Subcutaneous abdominal adipose tissue (tissue), 5 donors: ENCODE results near the gene ANKS1B.

ENCODE experiments used
- H3K27ac ChIP-seq: one replicate; pipeline ENCODE4 v1.7.0; 2013; ENCODE audit warnings: low read depth, mild to moderate bottlenecking, inconsistent platforms, low read length, moderate library complexity
- H3K27me3 ChIP-seq, 5 donors: one replicate each; pipeline ENCODE4 v1.7.0; 2013; ENCODE audit warnings: low read length in 5 of 5, inconsistent platforms in 1 of 5; ENCODE audit not compliant: control insufficient read depth in 5 of 5, insufficient read depth in 4 of 5
- H3K36me3 ChIP-seq, 5 donors: one replicate each; pipeline ENCODE4 v1.7.0; 2013; ENCODE audit warnings: low read length in 5 of 5; ENCODE audit not compliant: control insufficient read depth in 5 of 5, insufficient read depth in 5 of 5
- H3K4me1 ChIP-seq, 5 donors: one replicate each; pipeline ENCODE4 v1.7.0; 2013; ENCODE audit warnings: low read length in 5 of 5, mild to moderate bottlenecking in 3 of 5, moderate library complexity in 1 of 5; ENCODE audit not compliant: control insufficient read depth in 5 of 5, insufficient read depth in 5 of 5
- H3K4me3 ChIP-seq, 5 donors: one replicate each; pipeline ENCODE4 v1.7.0; 2013; ENCODE audit warnings: low read length in 5 of 5, low read depth in 1 of 5
- H3K9ac ChIP-seq, 5 donors: one replicate each; pipeline ENCODE4 v1.7.0; 2013; ENCODE audit warnings: low read length in 5 of 5, mild to moderate bottlenecking in 4 of 5, moderate library complexity in 3 of 5
- H3K9me3 ChIP-seq, 5 donors: one replicate each; pipeline ENCODE4 v1.7.0; 2013; ENCODE audit warnings: low read length in 5 of 5; ENCODE audit not compliant: control insufficient read depth in 5 of 5
- donor health status: healthy.
- donor health status: healthy.
- donor health status: healthy.
- donor health status: healthy.
- donor health status: healthy.

ANKS1B gene

DNA sequence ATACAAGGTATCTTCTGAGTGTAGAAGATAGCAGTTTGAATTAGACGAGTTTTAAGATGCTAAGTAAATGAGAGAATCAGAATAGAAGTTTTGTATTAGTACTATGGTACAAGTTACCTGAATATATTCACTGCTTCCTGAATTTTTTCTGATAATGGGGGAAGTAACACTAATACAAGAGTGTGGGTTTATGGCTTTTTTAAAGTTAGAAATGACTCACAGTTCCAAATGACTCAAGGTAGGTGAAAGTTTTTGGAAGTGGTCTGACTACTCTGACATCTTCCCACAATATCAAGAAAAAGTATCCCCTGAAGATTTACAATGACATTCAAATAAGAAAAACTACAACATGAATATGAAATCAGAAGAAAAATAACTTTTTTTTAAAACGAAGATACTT, 460.9 kb downstream of the ANKS1B start:
- Histone ChIP-seq H3K4me1 (no peaks in the 10 kb centered on the region), H3K27ac (no peak overlapping the region), H3K36me3 (no peaks in the 10 kb centered on the region), H3K9me3 (no peaks in the 10 kb centered on the region), H3K27me3 (no peaks in the 10 kb centered on the region), H3K9ac (no peak overlapping the region), H3K4me3 (no peak overlapping the region)

DNA sequence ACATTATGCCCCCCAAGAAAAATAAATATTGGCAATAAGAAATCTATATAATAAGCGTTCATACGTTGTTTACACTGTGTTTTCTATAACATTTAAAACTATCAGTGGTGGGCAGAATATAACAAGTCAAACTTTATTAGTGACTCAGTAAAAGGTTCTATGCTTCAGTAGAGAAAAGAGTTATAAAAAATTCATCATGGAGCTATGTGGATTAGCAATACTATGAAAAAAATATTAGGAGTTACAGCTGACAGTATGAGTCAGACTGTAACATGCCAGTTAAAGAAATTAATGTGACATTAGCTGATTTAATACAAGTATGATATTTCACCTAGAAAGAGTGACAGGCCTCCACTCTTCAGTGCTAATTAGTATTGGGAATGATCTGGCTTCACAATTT, 462.3 kb downstream of the ANKS1B start:
- no peaks in the 10 kb centered on the region for H3K4me1 ChIP-seq
- no peaks in the 10 kb centered on the region for H3K36me3 ChIP-seq
- H3K9ac ChIP-seq: no peak overlapping the region
- H3K27ac ChIP-seq: no peak overlapping the region
- H3K27me3 ChIP-seq: no peaks in the 10 kb centered on the region
- H3K4me3 ChIP-seq: no peak overlapping the region
- H3K9me3 ChIP-seq: no peaks in the 10 kb centered on the region

DNA sequence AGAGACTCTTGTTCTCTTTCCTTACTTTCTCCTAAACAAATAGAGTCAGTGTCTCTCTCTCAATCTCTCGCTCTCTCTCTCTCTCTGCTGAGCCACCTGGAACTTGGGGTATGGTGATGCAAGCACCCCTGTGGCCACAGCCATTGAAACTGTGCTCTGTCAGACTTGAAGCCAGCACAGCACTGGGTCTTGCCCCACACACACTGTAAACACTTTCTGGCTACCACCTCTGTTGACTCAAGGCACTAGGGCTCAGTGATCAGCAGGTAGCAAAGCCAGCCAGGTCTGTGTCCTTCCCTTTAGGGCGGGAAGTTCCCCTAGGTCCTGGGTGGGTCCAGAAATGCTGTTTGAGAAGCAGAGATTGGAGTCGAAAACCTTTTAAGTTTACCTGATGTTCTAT, 463.1 kb downstream of the ANKS1B start:
- Histone ChIP-seq H3K36me3 (no peaks in the 10 kb centered on the region), H3K4me1 (no peaks in the 10 kb centered on the region), H3K4me3 (no peak overlapping the region), H3K27ac (no peak overlapping the region), H3K27me3 (no peaks in the 10 kb centered on the region), H3K9ac (no peak overlapping the region), H3K9me3 (no peaks in the 10 kb centered on the region)

DNA sequence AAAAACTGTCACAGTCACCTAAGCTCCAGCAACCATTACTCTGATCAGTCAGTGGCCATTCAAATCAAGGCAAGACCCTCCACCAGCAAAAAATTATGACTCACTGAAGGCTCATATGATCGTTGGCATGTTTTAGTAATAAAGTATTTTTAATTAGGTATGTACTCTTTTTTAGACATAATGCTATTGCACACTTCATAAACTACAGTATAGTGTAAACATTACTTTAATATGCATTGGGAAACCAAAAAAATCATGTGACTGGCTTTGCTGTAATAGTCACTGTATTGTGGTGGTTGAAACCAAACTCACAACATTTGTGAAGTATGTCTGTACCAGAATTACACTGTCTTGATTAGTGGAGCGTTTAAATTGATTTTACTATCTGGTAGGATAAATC, 471.7 kb downstream of the ANKS1B start:
- no peaks in the 10 kb centered on the region for H3K4me1 ChIP-seq
- peaks cover 0 to 14% (median 6%) of the 10 kb centered on the region in 5 donors for H3K9me3 ChIP-seq
- H3K27me3 ChIP-seq: no peaks in the 10 kb centered on the region
- peaks cover 0 to 5% (median 0%) of the 10 kb centered on the region in 5 donors for H3K36me3 ChIP-seq
- H3K4me3 ChIP-seq: no peak overlapping the region
- H3K9ac ChIP-seq: no peak overlapping the region
- H3K27ac ChIP-seq: no peak overlapping the region

DNA sequence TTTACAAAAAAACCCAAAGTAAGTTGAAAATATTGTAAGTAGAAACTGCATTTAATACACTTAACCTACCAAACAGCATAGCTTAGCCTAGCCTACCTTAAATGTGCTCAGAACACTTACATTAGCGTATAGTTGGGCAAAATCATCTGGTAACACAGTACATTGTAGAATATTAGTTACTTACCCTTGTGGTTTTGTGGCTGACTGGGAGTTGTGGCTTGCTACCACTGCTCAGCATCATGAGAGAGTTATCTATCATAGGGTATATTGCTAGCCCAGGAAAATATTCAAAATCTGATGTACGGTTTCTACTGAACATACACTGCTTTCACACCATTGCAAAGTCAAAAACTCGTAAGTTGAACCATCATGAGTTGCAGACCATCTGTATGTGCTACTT, 478.9 kb downstream of the ANKS1B start:
- no peak overlapping the region for H3K27ac ChIP-seq
- no peak overlapping the region for H3K9ac ChIP-seq
- no peaks in the 10 kb centered on the region for H3K27me3 ChIP-seq
- H3K36me3 ChIP-seq: peaks cover 0 to 5% (median 0%) of the 10 kb centered on the region in 5 donors
- H3K9me3 ChIP-seq: peaks cover 0 to 3% (median 0%) of the 10 kb centered on the region in 5 donors
- no peak overlapping the region for H3K4me3 ChIP-seq
- H3K4me1 ChIP-seq: no peaks in the 10 kb centered on the region

DNA sequence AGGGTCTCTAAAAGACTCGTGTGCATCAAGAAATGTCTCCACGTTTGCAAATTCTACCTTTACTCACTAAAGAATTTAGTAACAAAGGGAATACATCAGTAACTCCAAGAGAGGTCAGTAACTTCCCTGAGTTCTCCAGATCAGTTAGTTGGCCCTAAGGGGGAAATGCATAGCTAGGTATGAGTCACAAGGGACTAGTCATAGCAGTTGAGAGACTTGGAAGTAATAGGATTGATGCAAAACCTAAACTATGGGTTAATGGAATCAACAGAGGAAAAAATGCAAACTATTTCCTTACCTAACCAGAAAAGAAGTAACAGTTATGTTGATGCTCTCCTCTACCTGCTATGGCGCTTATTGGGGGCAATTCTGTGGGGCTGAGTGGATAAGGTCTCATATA, 486.0 kb downstream of the ANKS1B start:
- no peaks in the 10 kb centered on the region for H3K36me3 ChIP-seq

DNA sequence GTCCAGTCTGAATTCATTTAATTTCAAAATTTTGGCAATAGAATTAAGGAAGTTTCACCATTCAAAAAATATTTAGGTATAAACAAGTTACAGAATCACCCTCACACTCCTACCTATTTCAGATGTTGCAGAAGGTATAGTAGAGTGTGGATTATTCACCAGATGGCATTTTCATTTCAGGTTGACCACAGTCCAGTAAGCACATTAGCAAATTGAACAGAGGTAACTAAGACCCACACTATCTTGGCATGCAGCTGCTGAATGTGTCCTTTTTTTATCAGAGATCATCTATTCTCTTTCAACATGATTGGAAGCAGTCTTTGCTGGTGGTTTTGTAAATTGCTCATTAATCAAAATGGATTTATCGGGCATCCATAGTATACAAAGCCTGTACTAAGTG, 488.9 kb downstream of the ANKS1B start:
- Histone ChIP-seq H3K27me3 (no peaks in the 10 kb centered on the region), H3K4me3 (no peak overlapping the region), H3K36me3 (no peaks in the 10 kb centered on the region), H3K9me3 (peaks cover 0 to 2% (median 0%) of the 10 kb centered on the region in 5 donors), H3K9ac (no peak overlapping the region), H3K4me1 (no peaks in the 10 kb centered on the region), H3K27ac (no peak overlapping the region)

More for the DNA sequence above, 486.0 kb downstream of the ANKS1B start:
- no peaks in the 10 kb centered on the region for H3K4me1 ChIP-seq
- no peak overlapping the region for H3K27ac ChIP-seq
- no peaks in the 10 kb centered on the region for H3K27me3 ChIP-seq
- H3K9ac ChIP-seq: no peak overlapping the region
- no peak overlapping the region for H3K4me3 ChIP-seq
- H3K9me3 ChIP-seq: peaks cover 0 to 2% (median 0%) of the 10 kb centered on the region in 5 donors

DNA sequence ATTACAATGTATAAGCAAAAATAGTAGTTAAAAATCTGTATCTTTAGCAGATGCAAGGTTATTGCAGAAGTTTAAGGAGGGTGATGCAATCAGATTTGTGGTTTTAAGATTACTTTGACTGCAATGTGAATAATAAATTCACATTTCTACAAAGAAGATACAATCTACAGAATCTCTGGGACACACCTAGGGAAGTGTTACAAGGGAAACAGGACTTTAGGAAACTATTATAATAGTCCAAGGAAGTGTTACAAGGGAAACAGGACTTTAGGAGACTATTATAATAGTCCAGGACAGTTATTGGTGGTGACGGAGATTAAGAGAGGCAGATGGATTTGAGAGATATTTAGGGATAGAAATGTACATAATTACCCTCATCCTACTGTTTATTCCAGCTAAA, 491.5 kb downstream of the ANKS1B start:
- H3K36me3 ChIP-seq: no peaks in the 10 kb centered on the region
- no peak overlapping the region for H3K9ac ChIP-seq
- no peak overlapping the region for H3K4me3 ChIP-seq
- no peaks in the 10 kb centered on the region for H3K4me1 ChIP-seq
- no peaks in the 10 kb centered on the region for H3K27me3 ChIP-seq
- no peaks in the 10 kb centered on the region for H3K9me3 ChIP-seq
- H3K27ac ChIP-seq: no peak overlapping the region

DNA sequence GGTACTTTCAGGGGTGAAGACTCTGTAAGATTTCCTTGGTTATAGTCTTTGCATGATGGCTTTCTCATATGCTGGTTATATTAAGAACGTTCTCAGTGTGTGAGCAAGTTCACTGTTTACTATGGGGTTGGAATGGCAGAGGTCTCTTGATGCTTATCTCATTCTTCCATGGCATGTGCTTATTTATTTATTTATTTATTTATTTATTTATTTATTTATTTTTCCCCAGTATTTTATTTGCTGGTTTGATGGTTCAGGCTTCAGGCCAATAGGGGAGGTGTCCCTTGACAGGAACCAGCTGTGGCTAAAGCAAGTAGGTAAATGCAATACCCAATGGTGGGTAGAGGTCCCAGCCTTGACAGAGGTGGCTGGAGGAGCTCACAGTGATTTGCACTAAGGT, 498.5 kb downstream of the ANKS1B start:
- no peak overlapping the region for H3K27ac ChIP-seq
- H3K27me3 ChIP-seq: no peaks in the 10 kb centered on the region
- no peak overlapping the region for H3K9ac ChIP-seq
- no peak overlapping the region for H3K4me3 ChIP-seq
- no peaks in the 10 kb centered on the region for H3K4me1 ChIP-seq
- no peaks in the 10 kb centered on the region for H3K36me3 ChIP-seq
- H3K9me3 ChIP-seq: peaks cover 0 to 8% (median 5%) of the 10 kb centered on the region in 5 donors

DNA sequence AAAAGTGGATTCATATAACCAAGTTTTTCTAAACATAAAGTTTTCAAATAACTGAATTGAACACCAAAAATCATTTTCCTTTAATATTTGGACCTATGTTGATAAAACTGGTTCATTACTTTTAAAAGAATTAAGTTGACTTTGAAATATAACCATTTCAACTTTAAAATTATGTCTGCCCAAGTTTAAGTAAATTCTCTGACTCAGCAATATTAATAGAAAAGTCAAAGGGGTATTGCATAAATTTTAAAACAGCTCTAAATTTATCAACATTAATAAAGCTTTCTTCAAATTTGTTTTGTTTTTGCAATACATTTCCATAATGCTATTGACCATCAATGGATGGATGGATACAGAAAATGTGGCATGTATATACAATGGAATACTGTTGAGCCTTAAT, 505.6 kb downstream of the ANKS1B start:
- H3K27me3 ChIP-seq: no peaks in the 10 kb centered on the region
- no peaks in the 10 kb centered on the region for H3K4me1 ChIP-seq
- H3K4me3 ChIP-seq: no peak overlapping the region
- H3K9me3 ChIP-seq: peaks cover 0 to 10% (median 8%) of the 10 kb centered on the region in 5 donors
- no peak overlapping the region for H3K9ac ChIP-seq
- no peaks in the 10 kb centered on the region for H3K36me3 ChIP-seq
- no peak overlapping the region for H3K27ac ChIP-seq

DNA sequence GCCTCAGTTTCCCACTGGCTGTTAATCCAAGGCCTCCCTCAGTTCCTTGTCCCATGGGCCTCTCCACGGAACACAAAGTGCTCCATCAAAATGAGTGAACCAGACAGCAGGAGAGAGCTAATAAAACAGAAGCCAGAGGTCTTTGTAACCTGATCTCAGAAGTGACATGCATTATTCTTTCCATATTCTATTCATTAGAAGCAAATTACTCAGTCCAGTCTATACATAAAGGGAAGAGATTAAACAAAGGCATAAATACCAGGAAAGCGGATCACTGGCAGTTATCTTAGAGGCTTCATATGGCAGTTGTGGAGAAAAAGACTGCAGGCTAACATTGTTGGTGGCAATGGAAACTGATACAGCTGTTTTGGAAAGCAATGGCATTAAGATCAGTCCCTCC, 507.8 kb downstream of the ANKS1B start:
- no peak overlapping the region for H3K27ac ChIP-seq
- no peaks in the 10 kb centered on the region for H3K4me1 ChIP-seq
- no peaks in the 10 kb centered on the region for H3K36me3 ChIP-seq
- no peak overlapping the region for H3K4me3 ChIP-seq
- H3K9ac ChIP-seq: no peak overlapping the region
- H3K27me3 ChIP-seq: no peaks in the 10 kb centered on the region
- H3K9me3 ChIP-seq: peaks cover 0 to 9% (median 6%) of the 10 kb centered on the region in 5 donors
